HepG2 (cell line): ENCODE results near the gene TERC. TPM values are rescaled to one million over a fixed set of nuclear protein-coding genes. Genes with fewer than 3 reads are reported as not detected.

Source experiments
- MEIS2 ChIP-seq: sonication (generic); formaldehyde crosslinking; IDR thresholded peaks from 2 replicates; pipeline ENCODE4 v1.9.0; 2021; ENCODE audit warnings: mild to moderate bottlenecking, missing genetic modification reagents
- PRPF4 ChIP-seq: fragments of 200-400 bp; formaldehyde crosslinking; IDR thresholded peaks from 2 replicates; pipeline ENCODE4 v1.6.1; 2016; ENCODE audit warnings: low read length, low read depth; ENCODE audit not compliant: poor library complexity, severe bottlenecking
- RFX5 ChIP-seq: IDR thresholded peaks from 2 replicates; pipeline ENCODE4 v1.6.1; 2011; ENCODE audit warnings: low read depth, low read length, improper control_type of control experiment
- SAP130 ChIP-seq: IDR thresholded peaks from 2 replicates; pipeline ENCODE4 v1.6.1; 2016; ENCODE audit warnings: low read depth
- ZFAT ChIP-seq: sonication (generic); formaldehyde crosslinking; conservative IDR thresholded peaks from 2 replicates; pipeline ENCODE4 v1.8.1; 2023; ENCODE audit warnings: missing genetic modification reagents, inconsistent platforms
- polyA plus RNA-seq, 8 experiments: library from polyadenylated mRNA; depleted of rRNA in 3 of 8; stranded (reverse) in 7 of 8; unstranded in 1 of 8; fragments of >200 nt; fragmentation: Illumina TruSeq in 4 of 8; extraction: Trizol in 4 of 8; gene quantifications; 2 replicates each; pipeline versions ENCODE4 v1.2.1 to v1.2.3, GENCODE V29; 2011 to 2016; ENCODE audit warnings: low read depth in 4 of 8, missing spikeins in 1 of 8, mixed read lengths in 1 of 8; ENCODE audit not compliant: insufficient read depth in 1 of 8
- total RNA-seq, 5 experiments: library from RNA; depleted of rRNA; stranded (reverse); fragments of >200 nt; fragmentation: Illumina TruSeq; extraction: Trizol; gene quantifications; 2 replicates each; pipeline ENCODE4 v1.2.3, GENCODE V29; 2016; ENCODE audit warnings: low read depth in 1 of 5
- TF ChIP-seq, protein P1 (sequence below): sonication (generic); formaldehyde crosslinking; IDR thresholded peaks from 2 replicates; pipeline ENCODE4 v1.5.1; 2020; ENCODE audit warnings: missing genetic modification reagents, mild to moderate bottlenecking, borderline replicate concordance
- TF ChIP-seq, protein P2 (sequence below): sonication (generic); formaldehyde crosslinking; IDR thresholded peaks from 2 replicates; pipeline ENCODE4 v1.4.0; 2020; ENCODE audit warnings: mild to moderate bottlenecking, missing genetic modification reagents, borderline replicate concordance
- TF ChIP-seq, protein P3 (sequence below): sonication (generic); formaldehyde crosslinking; IDR thresholded peaks from 2 replicates; pipeline ENCODE4 v1.4.0; 2020; ENCODE audit warnings: missing genetic modification reagents, mild to moderate bottlenecking, borderline replicate concordance
- TF ChIP-seq, protein P4 (sequence below): sonication (generic); formaldehyde crosslinking; IDR thresholded peaks from 2 replicates; pipeline ENCODE4 v1.5.0; 2020; ENCODE audit warnings: mild to moderate bottlenecking, missing genetic modification reagents, borderline replicate concordance

TERC gene
- total and polyA plus RNA-seq, 2 of the 13 experiments (the other 11 are each of a cell fraction or from before 2014, with no cell fraction given) = 1.3 to 74.6 TPM

DNA sequence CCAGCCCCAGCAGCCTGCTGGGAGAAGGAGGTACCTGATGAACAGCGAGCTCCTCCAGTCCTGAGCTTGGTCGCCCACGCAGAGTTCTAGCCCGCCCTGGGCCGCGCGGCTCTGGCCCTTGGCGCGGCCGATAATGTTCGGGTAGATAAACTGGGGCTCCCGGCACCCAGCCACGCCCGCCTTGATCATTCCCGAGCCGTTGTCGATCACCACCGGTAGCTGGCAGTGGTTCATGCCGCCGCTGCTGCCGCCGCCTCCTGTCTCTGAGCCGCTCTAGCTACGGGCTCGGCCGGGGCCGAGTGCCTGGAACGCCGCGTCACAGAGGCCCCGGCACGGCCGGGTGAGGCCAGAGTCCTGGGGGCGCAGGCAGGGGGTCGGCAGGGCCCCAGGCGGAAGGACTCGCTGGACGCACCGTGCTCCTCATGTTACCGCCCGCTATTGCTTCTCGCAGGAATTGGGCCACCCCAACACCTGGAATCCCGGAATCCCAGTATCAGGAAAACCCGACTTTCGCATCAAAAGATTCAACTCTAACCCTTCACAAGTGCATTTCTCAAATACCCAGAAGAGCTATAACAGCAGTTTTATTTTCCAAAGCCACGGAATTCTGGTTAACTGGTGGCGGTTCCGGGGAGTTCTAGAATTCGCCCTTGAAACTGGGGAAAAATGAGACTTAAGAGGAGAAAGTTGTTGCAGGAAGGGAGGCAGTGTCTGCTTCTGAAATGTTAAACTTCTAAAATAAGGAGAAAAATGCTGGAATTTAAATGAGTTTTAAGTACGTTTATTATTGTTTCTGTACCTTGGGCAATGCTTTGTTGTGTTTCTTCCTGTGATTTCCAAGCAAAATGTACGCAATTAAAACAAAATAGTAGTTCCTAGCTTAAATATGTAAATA lies 4.7 kb upstream of the TERC start, which contains the start of gene ACTRT3 (continued):
- TF ChIP-seq, protein P1, sequence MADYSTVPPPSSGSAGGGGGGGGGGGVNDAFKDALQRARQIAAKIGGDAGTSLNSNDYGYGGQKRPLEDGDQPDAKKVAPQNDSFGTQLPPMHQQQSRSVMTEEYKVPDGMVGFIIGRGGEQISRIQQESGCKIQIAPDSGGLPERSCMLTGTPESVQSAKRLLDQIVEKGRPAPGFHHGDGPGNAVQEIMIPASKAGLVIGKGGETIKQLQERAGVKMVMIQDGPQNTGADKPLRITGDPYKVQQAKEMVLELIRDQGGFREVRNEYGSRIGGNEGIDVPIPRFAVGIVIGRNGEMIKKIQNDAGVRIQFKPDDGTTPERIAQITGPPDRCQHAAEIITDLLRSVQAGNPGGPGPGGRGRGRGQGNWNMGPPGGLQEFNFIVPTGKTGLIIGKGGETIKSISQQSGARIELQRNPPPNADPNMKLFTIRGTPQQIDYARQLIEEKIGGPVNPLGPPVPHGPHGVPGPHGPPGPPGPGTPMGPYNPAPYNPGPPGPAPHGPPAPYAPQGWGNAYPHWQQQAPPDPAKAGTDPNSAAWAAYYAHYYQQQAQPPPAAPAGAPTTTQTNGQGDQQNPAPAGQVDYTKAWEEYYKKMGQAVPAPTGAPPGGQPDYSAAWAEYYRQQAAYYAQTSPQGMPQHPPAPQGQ (CRISPR knock-in tag) = no peak
- TF ChIP-seq RFX5 (no peak), SAP130 (CRISPR knock-in tag) (peak; percentile 35), MEIS2 (0 out of 2 replicates have a peak, but pooled peaks have one; percentile 15), ZFAT (no peak), PRPF4 (no peak)
- TF ChIP-seq, protein P2, sequence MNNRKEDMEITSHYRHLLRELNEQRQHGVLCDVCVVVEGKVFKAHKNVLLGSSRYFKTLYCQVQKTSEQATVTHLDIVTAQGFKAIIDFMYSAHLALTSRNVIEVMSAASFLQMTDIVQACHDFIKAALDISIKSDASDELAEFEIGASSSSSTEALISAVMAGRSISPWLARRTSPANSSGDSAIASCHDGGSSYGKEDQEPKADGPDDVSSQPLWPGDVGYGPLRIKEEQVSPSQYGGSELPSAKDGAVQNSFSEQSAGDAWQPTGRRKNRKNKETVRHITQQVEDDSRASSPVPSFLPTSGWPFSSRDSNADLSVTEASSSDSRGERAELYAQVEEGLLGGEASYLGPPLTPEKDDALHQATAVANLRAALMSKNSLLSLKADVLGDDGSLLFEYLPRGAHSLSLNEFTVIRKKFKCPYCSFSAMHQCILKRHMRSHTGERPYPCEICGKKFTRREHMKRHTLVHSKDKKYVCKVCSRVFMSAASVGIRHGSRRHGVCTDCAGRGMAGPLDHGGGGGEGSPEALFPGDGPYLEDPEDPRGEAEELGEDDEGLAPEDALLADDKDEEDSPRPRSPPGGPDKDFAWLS = no peak
- TF ChIP-seq, protein P3, sequence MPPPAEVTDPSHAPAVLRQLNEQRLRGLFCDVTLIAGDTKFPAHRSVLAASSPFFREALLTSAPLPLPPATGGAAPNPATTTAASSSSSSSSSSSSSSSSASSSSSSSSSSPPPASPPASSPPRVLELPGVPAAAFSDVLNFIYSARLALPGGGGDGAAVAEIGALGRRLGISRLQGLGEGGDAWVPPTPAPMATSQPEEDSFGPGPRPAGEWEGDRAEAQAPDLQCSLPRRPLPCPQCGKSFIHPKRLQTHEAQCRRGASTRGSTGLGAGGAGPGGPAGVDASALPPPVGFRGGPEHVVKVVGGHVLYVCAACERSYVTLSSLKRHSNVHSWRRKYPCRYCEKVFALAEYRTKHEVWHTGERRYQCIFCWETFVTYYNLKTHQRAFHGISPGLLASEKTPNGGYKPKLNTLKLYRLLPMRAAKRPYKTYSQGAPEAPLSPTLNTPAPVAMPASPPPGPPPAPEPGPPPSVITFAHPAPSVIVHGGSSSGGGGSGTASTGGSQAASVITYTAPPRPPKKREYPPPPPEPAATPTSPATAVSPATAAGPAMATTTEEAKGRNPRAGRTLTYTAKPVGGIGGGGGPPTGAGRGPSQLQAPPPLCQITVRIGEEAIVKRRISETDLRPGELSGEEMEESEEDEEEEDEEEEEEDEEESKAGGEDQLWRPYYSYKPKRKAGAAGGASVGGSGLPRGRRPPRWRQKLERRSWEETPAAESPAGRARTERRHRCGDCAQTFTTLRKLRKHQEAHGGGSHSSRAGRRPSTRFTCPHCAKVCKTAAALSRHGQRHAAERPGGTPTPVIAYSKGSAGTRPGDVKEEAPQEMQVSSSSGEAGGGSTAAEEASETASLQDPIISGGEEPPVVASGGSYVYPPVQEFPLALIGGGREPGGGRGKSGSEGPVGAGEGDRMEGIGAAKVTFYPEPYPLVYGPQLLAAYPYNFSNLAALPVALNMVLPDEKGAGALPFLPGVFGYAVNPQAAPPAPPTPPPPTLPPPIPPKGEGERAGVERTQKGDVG (CRISPR knock-in tag) = no peak
- TF ChIP-seq, protein P4, sequence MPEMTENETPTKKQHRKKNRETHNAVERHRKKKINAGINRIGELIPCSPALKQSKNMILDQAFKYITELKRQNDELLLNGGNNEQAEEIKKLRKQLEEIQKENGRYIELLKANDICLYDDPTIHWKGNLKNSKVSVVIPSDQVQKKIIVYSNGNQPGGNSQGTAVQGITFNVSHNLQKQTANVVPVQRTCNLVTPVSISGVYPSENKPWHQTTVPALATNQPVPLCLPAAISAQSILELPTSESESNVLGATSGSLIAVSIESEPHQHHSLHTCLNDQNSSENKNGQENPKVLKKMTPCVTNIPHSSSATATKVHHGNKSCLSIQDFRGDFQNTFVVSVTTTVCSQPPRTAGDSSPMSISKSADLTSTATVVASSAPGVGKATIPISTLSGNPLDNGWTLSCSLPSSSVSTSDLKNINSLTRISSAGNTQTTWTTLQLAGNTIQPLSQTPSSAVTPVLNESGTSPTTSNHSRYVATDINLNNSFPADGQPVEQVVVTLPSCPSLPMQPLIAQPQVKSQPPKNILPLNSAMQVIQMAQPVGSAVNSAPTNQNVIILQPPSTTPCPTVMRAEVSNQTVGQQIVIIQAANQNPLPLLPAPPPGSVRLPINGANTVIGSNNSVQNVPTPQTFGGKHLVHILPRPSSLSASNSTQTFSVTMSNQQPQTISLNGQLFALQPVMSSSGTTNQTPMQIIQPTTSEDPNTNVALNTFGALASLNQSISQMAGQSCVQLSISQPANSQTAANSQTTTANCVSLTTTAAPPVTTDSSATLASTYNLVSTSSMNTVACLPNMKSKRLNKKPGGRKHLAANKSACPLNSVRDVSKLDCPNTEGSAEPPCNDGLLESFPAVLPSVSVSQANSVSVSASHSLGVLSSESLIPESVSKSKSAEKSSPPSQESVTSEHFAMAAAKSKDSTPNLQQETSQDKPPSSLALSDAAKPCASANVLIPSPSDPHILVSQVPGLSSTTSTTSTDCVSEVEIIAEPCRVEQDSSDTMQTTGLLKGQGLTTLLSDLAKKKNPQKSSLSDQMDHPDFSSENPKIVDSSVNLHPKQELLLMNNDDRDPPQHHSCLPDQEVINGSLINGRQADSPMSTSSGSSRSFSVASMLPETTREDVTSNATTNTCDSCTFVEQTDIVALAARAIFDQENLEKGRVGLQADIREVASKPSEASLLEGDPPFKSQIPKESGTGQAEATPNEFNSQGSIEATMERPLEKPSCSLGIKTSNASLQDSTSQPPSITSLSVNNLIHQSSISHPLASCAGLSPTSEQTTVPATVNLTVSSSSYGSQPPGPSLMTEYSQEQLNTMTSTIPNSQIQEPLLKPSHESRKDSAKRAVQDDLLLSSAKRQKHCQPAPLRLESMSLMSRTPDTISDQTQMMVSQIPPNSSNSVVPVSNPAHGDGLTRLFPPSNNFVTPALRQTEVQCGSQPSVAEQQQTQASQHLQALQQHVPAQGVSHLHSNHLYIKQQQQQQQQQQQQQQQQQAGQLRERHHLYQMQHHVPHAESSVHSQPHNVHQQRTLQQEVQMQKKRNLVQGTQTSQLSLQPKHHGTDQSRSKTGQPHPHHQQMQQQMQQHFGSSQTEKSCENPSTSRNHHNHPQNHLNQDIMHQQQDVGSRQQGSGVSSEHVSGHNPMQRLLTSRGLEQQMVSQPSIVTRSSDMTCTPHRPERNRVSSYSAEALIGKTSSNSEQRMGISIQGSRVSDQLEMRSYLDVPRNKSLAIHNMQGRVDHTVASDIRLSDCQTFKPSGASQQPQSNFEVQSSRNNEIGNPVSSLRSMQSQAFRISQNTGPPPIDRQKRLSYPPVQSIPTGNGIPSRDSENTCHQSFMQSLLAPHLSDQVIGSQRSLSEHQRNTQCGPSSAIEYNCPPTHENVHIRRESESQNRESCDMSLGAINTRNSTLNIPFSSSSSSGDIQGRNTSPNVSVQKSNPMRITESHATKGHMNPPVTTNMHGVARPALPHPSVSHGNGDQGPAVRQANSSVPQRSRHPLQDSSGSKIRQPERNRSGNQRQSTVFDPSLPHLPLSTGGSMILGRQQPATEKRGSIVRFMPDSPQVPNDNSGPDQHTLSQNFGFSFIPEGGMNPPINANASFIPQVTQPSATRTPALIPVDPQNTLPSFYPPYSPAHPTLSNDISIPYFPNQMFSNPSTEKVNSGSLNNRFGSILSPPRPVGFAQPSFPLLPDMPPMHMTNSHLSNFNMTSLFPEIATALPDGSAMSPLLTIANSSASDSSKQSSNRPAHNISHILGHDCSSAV = no peak
